Fibroblast of pulmonary artery (primary cell): ENCODE results near the gene RBM20.
"Not testable (repeated sequence)": the region's sequence is repeated elsewhere in the genome, so short reads cannot be mapped to it uniquely, and the experiment has no call there.

ENCODE experiments used
- DNase-seq: peaks from one replicate; pipeline ENCODE4 v3.0.0-alpha.2; 2010; ENCODE audit warnings: low read depth
- H3K4me3 ChIP-seq: replicated peaks from 2 replicates; pipeline ENCODE4 v1.5.1; 2011; ENCODE audit warnings: low read depth, mild to moderate bottlenecking, control low read depth, low read length, moderate library complexity
- TF ChIP-seq, protein P1 (sequence below): IDR thresholded peaks from 2 replicates; pipeline ENCODE4 v1.5.1; 2011; ENCODE audit warnings: mild to moderate bottlenecking, control low read depth, low read length, inconsistent platforms; ENCODE audit errors: missing control alignments

RBM20 gene

GRCh38 chr10:110717781-110718589 lies 73.8 kb downstream of the RBM20 start:
- DNase-seq = no peak

GRCh38 chr10:110721406-110722038 lies 77.4 kb downstream of the RBM20 start:
- TF ChIP-seq, protein P1, sequence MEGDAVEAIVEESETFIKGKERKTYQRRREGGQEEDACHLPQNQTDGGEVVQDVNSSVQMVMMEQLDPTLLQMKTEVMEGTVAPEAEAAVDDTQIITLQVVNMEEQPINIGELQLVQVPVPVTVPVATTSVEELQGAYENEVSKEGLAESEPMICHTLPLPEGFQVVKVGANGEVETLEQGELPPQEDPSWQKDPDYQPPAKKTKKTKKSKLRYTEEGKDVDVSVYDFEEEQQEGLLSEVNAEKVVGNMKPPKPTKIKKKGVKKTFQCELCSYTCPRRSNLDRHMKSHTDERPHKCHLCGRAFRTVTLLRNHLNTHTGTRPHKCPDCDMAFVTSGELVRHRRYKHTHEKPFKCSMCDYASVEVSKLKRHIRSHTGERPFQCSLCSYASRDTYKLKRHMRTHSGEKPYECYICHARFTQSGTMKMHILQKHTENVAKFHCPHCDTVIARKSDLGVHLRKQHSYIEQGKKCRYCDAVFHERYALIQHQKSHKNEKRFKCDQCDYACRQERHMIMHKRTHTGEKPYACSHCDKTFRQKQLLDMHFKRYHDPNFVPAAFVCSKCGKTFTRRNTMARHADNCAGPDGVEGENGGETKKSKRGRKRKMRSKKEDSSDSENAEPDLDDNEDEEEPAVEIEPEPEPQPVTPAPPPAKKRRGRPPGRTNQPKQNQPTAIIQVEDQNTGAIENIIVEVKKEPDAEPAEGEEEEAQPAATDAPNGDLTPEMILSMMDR = no peak
- DNase-seq = no peak
- no peak overlapping the region for H3K4me3 ChIP-seq

More at GRCh38 chr10:110717781-110718589, 73.8 kb downstream of the RBM20 start:
- TF ChIP-seq, protein P1 = no peak
- no peak overlapping the region for H3K4me3 ChIP-seq

- no peak overlapping the region for H3K4me3 ChIP-seq
- TF ChIP-seq, protein P1 = no peak
- DNase-seq = no peak
These were observed 79.2 kb downstream of the RBM20 start for GRCh38 chr10:110723224-110723891.

DNA sequence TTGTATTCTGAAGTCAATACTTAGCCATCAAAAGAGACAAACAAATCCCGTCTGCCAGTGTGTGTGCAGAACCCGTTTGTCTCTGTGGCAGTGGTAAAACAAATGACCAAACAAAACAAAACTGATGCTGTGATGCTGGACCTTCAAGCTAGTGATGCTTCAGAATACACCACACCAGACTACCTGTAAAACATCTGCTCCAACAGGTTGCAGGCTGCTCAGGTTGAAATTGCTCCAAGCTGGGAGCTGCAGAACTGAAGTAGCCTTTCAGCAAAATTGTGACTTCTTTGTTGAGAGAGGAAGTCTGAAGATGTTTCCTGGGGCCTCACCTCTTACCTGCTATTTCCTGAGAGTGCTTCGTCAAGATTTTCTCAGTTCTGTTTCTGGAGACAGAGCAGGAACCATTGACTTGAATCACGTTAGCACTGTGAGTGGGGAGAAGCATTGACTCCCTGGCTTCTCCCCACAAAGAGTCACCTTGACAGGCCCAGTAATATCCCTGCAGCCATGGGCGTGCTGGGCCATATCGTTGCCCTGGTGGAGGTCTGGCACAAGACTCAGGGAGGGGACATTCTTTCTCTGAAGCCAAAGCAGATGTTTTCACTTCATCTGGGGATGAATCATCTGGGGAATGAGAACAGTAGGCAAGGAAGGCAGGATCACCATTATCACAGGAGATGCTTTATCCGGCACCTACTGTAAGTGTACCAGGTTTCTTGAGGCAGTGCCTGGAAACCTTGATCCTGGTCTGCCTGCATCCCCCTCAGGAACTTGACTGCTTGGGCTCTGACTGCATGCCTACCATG lies 80.2 kb downstream of the RBM20 start:
- no peak for DNase-seq
- H3K4me3 ChIP-seq = no peak overlapping the region
- TF ChIP-seq, protein P1 = no peak

GRCh38 chr10:110724937-110725336 lies 80.8 kb downstream of the RBM20 start:
- TF ChIP-seq, protein P1 = no peak
- no peak for DNase-seq
- H3K4me3 ChIP-seq = no peak overlapping the region

- peak; percentile 9 for DNase-seq
- TF ChIP-seq, protein P1 = no peak
- no peak overlapping the region for H3K4me3 ChIP-seq
These were observed 81.9 kb downstream of the RBM20 start for GRCh38 chr10:110725801-110726630.

DNA sequence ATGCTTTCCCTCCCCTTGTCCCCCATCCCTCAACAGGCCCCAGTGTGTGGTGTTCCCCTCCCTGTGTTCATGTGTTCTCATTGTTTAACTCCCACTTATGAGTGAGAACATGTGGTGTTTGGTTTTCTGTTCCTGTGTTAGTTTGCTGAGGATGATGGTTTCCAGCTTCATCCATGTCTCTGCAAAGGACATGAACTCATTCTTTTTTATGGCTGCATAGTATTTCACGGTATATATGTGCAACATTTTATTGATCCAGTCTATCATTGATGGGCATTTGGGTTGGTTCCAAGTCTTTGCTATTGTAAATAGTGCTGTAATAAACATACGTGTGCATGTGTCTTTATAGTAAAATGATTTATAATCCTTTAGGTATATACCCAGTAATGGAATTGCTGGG lies 83.6 kb downstream of the RBM20 start:
- H3K4me3 ChIP-seq, DNase-seq: not testable (repeated sequence)
